Measurements from ENCODE around the gene LRRC14B.
A peak's percentile ranks its signal among the peaks of the same experiment; 100 is the strongest.

The LRRC14B gene

DNA sequence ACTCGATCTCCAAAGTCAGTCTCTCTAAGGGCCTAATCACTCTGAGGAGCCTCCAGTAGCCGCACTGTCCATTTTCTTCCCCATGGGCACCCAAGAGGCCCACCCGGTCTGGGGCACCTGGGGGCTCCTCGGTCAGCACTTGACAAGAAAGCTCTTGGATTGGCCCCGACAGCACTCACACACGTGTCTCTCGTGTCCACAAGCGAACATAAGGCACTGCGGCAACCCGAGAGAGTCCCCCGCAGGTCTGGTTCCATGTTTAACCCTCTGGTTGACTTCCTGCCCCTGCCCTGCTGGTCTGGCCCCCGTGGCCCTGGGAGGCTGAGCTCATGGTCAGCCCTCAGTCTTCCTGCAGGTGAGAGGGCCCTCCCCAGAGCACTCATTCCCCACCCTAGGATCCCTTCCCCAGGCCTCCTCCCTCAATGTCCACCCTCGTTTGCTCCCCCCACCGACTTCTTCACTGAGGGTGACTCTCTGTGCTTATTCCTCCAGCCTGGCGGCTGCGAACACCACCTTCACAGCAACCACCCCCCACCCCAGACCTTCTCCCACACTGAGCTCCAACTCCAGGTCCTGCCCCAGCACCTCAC, 16.3 kb upstream of the LRRC14B start:
- no peak for DNase-seq (ENCODE audit: low read depth in 2 of 2)

DNA sequence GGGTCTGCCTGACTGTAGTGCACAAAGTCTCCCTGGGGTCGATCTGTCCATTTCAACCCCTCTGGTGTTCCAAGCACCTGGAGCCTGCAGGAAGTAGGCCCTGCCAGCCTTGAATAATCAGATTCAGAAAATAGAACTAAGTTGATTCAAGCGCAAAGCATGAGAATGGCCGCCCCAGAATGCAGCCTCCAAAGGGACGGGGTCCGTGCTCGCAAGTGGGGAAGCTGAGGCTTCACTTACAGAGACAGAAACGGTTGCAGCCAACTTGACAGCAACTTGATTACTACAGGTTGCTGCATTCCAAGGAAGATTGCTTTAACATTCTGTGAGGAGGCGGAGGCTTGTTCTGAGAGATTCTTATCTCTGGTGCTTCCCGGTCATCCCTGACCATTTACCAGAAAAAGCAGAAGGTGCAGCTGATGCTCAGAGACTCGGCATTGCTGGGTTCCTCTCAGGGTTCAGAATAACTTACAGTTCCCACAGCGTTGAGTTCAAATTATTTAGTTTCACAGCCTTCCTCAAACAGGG, 14.9 kb upstream of the LRRC14B start:
- no peak for DNase-seq (ENCODE audit: low read depth in 2 of 2)

DNA sequence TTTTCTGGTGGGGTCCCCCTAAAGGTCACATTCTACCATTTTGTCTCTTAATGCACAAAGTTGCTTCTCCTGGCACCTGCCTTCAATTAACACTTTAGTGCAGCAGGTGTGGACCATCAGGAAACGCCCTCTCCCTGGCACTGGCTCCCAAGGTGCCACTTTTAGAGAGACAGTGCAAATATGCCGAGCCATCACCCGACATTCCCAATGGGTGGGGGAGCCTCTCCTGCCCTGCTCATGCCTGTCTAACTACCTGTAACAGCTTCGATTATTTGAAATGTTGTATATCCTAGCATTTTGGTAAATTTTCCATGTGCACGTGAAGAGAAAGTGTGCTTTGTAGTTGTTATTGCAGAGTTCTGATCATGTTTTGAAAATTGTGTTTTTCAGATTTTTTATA, 13.2 kb upstream of the LRRC14B start:
- no peak for DNase-seq (ENCODE audit: low read depth in 2 of 2)

DNA sequence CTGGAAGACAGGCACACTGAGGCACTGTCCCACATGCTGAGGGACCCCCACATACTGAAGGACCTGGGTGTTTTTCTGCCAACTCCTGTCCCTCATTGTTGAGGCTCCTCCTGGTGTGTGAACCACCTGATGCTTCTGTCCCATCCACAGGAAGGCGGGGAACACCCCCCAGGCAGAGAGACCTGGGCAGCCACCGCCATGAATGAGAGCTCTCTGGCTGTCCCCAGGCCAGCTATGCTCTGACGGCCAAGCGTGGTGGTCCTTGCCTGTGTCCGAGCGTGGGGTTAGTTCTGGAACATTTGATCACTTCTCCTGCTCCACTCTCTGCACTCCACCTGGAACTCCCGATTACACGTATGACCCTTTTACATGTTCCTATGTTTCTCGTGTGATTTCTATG, 11.9 kb upstream of the LRRC14B start:
- no peak for DNase-seq (ENCODE audit: low read depth in 2 of 2)

DNA sequence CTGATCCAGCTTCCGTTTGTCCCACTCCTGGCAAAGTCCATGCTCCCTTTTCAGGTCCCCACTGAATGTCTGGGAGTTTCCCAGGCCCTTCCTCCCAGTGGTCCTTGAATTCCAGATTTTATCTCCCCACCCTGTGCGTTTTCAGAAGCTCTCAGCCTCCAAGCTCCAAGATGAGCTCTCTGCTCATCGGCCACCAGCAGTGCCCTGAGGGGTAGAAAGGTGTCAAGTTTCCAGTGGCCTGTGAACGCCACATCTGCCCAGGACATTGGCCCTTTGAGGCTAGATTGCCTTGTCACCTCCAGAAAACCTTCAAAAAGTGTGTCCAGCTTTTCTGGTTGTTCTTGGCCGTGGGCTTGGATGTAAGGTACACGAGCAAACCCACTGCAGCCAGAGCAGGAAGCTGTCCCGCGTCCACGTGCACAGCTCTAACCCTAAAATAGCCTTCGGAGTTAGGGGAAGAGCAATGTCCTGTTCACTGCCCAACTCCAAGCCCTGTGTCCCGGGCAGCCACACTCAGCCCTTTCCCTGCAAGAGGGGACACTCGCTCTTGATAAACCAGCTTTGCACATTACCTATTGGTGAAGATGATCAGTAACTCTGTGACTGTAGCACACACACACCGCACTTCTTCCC, 10.9 kb upstream of the LRRC14B start:
- DNase-seq (ENCODE audit: low read depth in 2 of 2) = no peak

DNA sequence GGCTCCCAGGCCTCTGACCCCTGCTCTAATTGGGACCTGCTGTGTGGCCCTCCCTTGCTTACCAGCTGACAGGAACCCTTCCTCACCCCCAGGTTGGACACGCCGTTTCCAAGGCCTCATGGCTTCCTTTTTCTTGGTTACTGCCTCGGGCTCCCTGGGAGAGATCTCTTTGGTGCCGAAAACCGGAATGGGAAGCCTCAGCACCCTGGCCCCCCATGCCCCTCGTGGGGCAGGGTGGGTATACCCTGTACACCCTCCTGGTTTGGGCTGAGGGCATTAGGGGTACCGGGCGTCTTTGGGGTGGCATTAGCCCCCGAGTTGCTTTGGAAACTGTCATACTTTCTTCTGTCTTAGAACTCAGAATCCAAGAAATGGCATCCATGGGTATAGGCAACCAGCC, 10.1 kb upstream of the LRRC14B start:
- no peak for DNase-seq (ENCODE audit: low read depth in 2 of 2)

DNA sequence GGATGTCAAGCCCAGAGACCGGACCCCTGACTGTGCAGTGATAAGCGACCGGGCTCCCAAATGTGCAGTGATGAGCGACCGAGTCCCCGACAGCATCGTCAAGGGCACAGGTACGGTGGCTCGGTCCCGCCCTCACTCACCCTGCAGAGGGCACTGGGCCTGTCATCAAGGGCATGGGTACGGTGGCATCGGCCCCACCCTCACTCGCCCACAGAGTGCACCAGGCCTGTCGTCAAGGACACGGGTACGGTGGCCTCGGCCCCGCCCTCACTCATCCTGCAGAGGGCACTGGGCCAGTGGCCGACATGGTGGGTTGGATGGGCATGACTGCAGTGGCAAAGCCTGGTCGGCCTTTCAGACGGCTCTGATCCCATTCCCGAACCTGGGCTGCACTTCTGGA, 9.7 kb upstream of the LRRC14B start:
- no peak for DNase-seq (ENCODE audit: low read depth in 2 of 2)

DNA sequence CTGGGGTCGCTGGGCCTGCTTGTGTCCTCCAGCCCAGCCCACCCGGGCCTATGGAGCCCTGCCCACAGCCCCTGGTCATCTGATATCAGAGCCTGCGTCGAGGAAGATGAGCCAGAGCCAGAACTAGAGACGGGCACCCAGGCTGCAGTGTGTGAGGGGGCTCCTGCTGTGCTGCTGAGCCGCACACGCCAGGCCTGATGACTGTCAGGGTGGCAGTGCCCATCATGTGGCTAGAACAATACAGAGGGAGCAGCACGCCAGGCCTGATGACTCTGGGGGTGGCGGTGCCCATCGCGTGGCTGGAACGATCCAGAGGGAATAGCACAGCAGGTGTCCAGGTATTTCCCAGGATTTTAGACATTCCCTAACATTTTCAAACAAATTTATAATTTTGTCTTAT, 9.2 kb upstream of the LRRC14B start:
- DNase-seq (ENCODE audit: low read depth in 2 of 2) = no peak

DNA sequence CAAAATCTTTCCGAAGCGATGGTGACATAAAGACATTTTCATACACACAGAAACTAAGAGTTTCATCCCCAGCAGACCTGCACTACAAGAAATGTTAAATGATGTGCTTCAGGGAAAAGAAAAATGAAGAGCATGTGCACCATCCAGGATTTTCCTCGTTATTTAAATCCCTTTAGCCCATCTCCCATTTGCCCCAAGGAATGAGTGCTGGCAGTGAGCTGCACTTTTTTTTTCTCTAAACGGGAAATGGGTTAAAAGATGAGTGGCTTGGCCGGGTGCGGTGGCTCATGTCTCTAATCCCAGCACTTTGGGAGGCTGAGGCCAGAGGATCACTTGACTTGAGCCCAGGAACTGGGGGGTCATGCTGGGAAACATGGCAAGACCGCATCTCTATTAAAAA, 6.8 kb upstream of the LRRC14B start:
- DNase-seq (ENCODE audit: low read depth in 2 of 2) = no peak

DNA sequence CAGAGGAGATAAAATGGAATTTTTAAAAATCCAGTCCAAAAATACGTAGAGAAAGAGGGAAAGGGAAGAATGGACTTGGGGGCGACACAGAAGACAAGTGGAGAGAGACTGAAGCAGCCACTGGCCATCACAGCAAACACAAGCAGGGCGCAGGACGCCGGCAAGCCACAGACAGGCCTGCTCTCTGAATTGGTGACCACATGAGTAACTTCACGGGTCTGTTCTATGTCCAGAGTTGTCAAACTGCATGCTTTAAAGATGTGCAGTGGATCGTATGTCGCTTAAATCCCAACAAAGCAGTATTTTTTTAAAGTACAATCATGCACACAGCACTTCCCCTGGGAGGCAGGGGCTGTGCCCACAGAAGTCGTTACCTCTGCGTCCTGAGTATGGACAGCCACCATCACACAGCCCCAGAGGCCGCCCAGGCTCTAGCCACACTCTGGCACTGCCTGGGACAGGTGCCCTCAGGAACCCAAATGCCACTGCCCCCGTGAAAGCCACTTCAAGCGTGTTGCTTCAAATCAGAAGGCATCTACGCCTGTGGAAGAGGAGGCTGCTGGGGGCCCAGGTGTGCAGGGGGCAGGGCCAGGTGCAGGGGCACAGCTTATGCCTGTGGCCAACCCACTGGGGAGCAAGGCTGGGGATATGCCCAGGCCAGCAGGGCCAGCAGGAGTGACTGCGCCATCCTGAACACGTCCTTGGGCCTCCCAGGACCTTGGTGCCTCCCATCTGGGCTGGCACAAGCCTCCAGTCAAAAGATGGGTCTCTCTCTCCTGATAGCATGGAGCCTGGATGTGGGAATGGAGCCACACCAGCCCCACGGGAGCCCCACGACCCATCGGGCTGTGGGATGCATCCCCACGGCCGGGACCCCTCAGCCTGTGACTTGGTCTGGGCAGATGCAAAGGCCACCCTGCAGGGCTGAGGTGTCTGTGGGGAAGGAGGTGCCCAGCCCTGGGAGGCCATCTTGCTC, 5.9 kb upstream of the LRRC14B start:
- DNase-seq (ENCODE audit: low read depth in 2 of 2) = no peak

DNA sequence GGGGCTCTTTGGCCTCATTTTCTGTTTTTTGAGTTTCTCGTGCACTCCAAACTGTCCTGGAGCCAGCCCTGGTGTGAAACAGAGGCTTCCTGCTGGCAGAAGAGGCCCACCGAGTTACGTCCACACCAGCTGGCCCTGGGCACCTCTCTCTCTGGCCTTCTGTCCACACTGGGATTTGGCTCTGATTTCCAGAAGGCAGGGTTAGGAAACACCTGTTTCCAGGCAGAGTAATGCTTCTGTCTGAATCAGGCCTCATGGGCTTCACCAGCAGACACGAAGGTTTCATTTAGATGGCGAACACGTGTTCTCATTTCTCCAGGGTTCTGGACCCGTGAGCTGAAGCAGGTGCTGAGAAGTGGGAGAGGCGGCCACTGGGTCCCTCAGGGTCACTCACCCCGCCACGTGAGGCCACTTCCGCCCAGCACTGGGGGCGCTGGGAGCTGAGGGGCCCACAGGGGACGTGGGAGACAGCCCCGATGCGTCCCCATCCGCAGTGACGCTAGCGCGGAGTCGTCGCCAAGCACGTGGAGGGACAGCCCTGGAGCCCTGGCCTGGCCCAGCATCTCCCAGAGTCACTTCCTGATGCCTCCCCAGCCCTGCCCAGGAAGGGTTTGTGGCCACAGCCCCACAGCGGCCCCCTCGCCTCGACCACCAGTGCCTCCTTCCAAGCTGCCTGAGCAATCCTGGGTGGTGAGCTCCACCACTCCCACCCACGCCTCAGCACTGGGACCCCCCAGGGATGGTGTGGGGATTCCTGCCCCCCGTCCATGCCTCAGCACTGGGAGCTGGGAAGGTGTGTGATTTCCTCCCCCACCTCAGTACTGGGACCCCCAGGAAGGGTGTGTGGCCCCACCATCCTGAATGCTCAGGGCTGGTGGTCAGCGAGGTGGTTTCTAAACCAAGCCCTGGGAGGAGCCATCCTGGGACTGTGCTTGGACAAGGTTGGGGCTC, 4.9 kb upstream of the LRRC14B start:
- DNase-seq (ENCODE audit: low read depth in 2 of 2) = no peak

DNA sequence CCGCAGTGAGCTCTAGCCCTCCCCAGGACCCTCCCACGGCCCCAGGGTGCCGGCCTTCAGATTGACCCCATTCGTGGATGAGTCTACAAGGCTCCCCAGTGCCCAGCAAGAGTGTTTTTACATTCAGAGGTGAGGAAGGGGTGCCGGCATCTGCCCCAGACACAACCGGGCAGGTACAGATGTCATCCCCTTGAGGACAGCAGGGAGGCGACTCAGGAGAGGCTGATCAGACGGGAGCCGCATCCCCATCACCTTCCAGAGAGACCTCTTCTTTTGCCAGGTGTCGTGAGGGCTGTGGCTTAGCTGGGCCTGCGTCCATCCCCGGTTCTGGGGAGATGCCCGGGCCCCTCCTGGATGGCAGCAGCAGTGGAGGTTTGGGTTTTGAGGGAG, 4.3 kb upstream of the LRRC14B start:
- no peak for DNase-seq (ENCODE audit: low read depth in 2 of 2)

DNA sequence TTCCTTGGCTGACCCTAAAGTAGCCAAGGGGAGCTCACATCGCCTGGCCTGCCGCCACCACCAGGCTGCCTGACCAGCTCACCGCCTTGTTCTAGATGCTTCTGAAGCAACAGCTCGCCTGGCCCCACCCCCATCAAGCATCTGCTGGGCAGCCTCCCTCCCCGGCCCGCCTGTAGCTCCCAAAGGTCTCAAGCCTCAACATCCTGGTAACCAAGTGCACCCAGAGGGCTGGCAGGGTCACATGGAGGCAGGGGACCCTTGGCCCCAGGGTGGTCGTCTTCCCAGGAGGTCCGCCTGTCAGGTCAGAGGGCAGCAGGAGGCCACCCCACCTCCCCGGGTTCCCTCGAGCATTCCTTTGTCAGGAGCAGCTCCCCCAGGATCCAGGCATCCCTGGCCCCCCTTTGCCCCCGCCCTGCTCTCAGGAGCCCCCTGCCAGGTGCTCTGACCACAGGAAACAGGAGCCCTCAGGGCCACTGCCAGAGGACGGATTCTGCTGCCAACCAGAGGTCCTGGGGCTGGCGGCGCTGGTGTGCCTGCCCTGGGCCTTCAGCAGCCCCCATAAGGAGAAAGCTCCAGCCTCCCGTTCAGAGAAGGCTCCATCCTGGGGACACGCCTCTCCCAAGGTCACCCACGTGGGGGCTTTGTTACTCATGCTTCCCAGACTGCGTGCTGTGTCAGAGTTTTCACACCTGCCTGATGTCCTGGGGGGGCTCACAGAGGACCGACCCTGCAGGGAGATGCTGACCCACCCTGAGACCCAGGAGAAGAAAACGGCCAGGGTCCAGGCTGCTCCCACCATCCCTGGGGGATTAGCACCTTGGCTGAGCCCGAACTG, 3.5 kb upstream of the LRRC14B start:
- no peak for DNase-seq (ENCODE audit: low read depth in 2 of 2)

DNA sequence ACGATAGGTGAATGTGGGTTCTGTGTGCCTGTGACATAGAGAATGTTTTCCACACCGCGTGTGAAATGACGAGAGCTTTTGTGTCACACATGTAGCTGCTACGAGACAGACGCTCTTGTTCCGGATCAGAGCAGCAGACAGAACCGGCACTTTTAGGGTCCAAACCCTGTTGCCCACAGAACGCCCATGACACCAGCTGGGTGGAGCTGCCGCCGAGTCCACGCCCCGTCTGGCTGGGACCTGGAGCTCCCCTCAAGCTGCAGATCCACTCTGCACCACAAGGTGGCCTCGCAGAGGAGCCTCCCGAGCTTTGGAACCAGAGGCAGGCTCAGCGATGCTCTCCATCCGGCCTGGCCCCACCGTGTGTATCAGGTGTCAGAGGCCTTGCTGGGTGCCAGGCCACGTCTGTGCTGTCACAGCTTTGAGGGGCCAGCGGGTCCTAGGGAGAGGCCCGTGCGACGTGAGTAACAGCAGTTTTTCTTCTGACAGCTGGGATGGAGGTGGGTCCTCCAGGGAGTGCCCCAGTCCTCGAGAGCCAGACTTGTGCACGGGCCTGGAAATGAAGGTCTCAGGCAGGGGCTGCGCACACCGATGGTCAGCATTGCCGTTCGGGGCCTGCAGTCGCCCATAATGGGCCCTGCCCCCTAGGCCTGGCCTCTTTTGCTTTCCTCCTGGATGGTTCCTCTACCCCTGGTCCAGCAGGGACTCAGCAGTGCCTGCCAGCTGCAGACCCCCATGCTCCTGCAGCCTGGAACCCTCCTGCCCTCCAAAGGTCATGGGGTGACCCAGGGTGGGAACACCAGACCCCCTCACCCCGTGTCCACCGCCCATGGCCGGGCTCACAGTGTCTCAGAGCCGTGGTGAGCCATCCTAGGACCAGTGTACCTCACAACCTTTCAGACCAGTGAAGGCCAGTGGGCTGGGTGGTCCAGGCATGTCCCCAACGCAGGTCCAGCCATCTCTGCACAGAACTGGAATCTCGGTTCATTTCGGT, 2.5 kb upstream of the LRRC14B start:
- DNase-seq (ENCODE audit: low read depth in 2 of 2) = peak; percentile 85

DNA sequence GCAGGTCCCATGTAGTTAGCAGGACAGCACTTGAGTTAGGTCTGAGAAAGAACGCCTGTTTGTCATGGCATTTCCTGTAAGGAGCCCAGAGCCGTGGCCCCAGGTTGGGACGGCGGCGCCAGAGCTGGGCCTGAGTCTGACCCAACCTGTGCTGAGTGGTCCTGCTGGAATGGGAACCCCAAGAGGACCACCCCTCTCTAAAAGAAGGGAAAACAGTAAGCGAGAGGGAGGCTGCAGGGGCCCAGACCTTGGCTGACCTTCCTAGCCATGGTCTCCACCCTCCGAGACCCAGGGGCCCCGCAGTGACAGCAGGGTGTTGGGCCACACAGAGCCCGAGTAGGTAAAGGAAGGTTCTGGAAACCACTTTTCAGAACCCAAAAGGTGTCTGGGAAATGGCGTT, 1.8 kb upstream of the LRRC14B start:
- DNase-seq (ENCODE audit: low read depth in 2 of 2) = no peak

DNA sequence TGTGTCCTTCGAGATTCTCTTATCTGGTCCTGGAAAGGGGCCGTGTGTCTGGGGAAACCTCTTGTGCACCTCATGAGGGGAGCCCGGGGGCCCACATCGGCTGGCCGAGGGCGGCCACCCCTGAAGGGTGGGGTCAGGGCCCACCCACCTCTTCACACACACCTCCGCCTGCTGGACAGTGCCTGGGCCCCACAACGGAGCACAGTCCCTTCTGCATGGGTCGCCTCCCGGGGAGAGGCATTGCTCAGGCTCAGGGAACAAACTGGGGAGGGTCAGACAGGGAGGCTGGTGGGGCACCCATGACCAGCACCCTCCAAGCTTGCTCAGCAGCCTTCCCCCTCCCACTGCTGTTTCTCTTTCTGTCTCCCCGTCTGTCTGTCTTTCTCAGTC, 1.3 kb upstream of the LRRC14B start:
- no peak for DNase-seq (ENCODE audit: low read depth in 2 of 2)

DNA sequence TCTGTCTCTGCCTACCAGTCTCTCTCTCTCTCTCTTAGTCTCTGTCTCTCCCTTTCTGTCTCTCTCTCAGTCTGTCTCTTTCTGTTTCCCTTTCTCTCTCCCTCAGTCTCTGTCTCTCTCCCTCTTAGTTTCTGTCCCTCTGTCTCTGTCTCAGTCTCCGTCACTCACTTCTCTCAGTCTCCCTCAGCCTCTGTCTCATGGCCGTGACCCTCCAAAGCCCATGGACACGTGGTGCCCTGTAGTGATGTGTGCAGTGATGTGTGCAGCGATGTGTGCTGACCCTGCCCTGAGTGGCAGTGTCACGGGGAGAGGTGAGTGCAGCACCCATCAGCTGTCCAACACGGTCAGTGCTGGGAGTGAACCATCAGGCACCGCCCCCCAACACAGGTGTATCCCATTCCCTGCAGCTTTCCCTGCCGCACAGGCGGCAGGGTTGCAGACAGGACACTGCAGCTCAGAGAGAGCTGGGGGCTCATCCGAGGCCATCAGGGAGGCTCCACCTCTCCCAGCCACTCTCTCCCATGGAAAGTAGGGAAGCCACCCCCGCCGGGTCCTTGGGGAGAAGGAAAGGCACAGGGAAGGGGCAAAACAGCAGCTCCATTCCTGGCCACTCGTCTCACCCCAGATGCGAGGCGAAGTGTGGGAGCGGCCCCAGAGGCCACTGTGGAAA, 794 bp upstream of the LRRC14B start:
- DNase-seq (ENCODE audit: low read depth in 2 of 2) = no peak

DNA sequence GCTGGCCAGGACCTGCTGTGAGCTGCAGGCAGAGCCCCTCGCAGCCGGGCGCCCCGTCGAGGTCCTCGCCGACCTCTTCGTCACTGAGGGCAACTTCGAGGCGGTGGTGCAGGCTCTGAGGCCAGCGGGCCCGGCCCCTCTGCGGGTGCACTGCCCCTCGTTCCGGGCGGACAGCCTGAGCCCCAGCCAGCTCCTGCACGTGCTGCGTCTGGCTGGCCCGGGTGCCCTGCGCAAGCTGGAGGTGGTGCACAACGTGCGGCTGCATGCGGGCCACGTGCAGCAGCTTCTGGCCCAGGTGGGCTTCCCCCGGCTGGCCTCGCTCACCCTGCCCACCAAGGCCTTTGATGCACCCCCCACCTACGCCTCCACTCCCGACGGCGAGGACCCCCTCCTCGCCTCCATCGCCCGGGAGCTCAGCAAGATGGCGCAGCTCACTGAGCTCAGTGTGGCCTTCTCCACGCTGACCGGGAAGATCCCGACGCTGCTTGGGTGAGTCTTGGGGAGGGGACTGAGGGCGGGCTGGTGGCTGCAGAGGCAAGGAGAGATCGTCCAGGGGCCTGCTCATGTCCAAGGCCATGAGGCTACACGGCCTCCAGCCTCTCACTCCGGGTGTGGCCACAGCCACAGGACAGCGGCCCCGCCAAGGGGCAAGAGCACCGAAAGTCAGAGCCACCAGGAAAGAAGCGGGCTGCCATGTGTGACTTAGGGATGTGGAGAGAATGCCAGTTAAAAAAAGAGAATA, 825 bp downstream of the LRRC14B start:
- no peak for DNase-seq (ENCODE audit: low read depth in 2 of 2)

Data from activated CD4-positive, alpha-beta T cell treated with anti-CD3 and anti-CD28 coated beads for 24 hours (primary cell).